Kidney epithelial cell (primary cell): ENCODE data around the gene USP34. TPM values are rescaled to one million over a fixed set of nuclear protein-coding genes. Genes with fewer than 3 reads are reported as not detected.

Experiments
- DNase-seq: peaks from one replicate; pipeline ENCODE4 v3.0.0-alpha.2; 2010; ENCODE audit warnings: low read depth
- H3K27me3 ChIP-seq: 2 replicates; pipeline ENCODE4 v1.6.0; 2011; ENCODE audit warnings: low read length; ENCODE audit not compliant: control insufficient read depth, insufficient read depth
- H3K36me3 ChIP-seq: 2 replicates; pipeline ENCODE4 v1.5.1; 2011; ENCODE audit warnings: low read length; ENCODE audit not compliant: control insufficient read depth, insufficient read depth
- H3K4me3 ChIP-seq: 2 replicates; pipeline ENCODE4 v1.5.1; 2011; ENCODE audit warnings: low read depth, mild to moderate bottlenecking, control low read depth, low read length
- total RNA-seq: library from RNA; depleted of rRNA; stranded (reverse); fragments of >200 nt; gene quantifications from 2 replicates; pipeline ENCODE4 v1.2.3, GENCODE V29; 2015
- TF ChIP-seq, protein P1 (sequence below): IDR thresholded peaks from 2 replicates; pipeline ENCODE4 v1.5.1; 2011; ENCODE audit warnings: mild to moderate bottlenecking, moderate library complexity, low read length, control low read depth, inconsistent platforms; ENCODE audit not compliant: insufficient read depth, poor library complexity, severe bottlenecking

USP34 gene
- total RNA-seq, 1 donor from 2014 or later = 90.0 TPM

DNA sequence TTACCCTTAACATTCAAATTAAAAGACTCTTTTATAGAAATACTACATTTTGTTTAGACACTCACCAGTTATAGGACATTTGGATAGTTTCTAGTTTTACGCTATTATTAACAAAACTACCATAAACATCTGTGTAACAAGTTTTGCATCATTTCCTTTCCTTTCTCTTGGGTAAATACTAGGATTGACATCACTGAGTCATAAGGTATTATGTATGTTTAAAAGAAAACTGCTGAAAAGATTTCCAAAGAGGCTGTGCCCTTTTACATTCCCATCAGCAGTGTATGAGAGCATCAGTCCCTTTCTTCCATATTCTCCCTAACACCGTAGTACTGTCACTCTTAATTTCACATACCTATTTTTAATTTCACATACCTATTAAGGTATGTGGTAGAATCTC is 130.6 kb downstream of the USP34 start:
- no peak for DNase-seq
- Histone ChIP-seq H3K27me3 (no peaks in the 10 kb centered on the region), H3K4me3 (no peak overlapping the region), H3K36me3 (no peaks in the 10 kb centered on the region)
- TF ChIP-seq, protein P1, sequence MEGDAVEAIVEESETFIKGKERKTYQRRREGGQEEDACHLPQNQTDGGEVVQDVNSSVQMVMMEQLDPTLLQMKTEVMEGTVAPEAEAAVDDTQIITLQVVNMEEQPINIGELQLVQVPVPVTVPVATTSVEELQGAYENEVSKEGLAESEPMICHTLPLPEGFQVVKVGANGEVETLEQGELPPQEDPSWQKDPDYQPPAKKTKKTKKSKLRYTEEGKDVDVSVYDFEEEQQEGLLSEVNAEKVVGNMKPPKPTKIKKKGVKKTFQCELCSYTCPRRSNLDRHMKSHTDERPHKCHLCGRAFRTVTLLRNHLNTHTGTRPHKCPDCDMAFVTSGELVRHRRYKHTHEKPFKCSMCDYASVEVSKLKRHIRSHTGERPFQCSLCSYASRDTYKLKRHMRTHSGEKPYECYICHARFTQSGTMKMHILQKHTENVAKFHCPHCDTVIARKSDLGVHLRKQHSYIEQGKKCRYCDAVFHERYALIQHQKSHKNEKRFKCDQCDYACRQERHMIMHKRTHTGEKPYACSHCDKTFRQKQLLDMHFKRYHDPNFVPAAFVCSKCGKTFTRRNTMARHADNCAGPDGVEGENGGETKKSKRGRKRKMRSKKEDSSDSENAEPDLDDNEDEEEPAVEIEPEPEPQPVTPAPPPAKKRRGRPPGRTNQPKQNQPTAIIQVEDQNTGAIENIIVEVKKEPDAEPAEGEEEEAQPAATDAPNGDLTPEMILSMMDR = no peak

DNA sequence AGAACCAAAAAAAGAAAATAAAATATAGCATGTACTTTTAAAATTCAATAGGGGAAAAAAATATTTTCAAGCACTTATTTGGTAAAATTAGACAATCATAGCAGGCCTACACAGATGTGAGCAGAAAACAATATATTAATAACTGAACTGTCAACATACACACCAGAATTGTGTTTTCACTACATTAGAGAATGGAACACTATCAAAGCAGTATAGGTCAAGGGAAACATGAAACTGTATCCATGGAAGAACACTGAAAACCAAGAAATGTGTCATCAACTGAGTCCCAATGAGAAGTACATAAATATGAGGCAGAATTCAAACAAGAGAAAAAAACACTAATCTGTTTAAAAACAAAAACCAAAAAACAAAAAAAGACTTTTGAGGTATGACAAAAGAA is 132.4 kb downstream of the USP34 start:
- no peaks in the 10 kb centered on the region for H3K36me3 ChIP-seq
- TF ChIP-seq, protein P1 = no peak
- DNase-seq = no peak
- H3K27me3 ChIP-seq = no peaks in the 10 kb centered on the region
- H3K4me3 ChIP-seq = no peak overlapping the region

DNA sequence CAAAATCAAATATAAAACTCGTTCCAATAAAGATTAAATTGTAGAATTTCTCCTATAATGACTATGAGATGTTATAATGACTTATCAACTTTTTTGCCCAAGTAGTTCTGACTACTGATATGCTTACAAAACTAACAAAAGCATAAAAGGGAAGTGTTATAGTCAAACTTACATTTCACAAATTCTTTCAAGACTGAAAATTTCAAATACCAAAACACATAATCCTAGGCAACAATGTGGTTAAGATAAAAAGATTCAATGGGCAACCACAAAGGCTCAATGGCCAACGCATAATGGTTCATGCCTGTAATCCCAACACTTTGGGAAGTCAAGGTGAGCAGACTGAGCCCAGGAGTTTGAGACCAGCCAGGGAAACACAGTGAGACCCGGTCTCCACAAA is 135.7 kb downstream of the USP34 start:
- Histone ChIP-seq H3K4me3 (no peak overlapping the region), H3K36me3 (no peaks in the 10 kb centered on the region), H3K27me3 (no peaks in the 10 kb centered on the region)
- no peak for DNase-seq
- TF ChIP-seq, protein P1 = no peak

DNA sequence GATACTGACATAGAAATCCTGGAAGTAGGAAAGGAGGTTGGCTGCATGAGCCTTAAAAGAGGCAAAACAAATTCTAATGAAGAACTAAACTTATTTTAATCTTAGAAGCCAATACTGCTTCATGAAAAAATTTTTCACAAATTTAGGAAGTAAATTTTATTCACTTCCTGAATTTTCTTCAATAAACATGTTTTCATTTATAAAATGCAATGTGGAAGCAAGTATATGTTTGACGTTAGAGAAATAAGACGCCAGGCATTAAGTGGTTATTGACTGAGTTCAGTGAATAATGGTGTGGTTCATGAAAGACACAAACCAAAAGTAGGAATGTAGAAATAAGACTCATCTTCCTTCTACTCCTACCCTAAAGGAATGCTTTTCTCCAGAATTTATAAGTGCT is 136.4 kb downstream of the USP34 start:
- TF ChIP-seq, protein P1 = no peak
- Histone ChIP-seq H3K36me3 (no peaks in the 10 kb centered on the region), H3K4me3 (no peak overlapping the region), H3K27me3 (no peaks in the 10 kb centered on the region)
- no peak for DNase-seq

DNA sequence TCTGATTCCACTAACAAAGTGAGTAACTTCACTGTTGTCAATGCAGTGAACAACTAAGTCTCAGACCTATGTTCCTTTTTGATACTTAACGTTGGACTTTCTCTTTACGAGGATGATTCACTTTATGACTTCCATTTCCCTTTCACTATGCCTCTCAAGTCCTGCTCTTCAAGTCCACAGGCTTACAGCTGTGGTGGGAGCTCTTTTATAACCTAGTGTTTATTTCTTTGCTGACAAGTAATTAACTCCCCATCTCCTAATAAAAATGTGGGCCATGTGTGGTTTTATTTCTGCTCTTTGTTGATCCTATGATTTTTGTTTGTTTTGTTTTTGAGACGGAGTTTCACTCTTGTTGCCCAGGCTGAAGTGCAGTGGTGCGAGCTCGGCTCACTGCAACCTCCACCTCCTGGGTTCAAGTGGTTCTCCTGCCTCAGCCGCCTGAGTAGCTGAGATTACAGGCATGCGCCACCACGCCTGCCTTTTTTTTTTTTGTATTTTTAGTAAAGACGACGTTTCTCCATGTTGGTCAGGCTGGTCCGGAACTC is 142.1 kb downstream of the USP34 start:
- Histone ChIP-seq H3K4me3 (no peak overlapping the region), H3K36me3 (no peaks in the 10 kb centered on the region), H3K27me3 (no peaks in the 10 kb centered on the region)
- peak; percentile 2 for DNase-seq
- TF ChIP-seq, protein P1 = no peak

DNA sequence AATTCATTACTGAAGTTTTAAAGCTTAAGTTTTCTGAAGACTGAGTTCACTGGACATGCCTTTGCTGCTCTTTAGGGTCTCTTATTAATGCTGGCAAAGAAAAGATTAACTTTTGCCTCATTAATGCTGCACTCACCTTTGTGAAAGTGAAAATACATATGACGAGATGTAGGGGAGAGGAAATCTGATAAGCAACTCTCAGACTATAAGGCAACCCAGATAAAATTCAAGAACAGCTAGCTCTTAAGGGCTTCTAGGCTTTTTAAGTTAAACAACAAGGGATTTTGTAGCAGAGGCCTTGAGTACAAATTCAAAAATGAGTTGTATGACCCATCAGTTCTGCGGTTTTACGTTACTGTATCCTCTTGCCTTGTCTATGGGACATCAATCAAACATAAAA is 143.7 kb downstream of the USP34 start:
- TF ChIP-seq, protein P1 = no peak
- Histone ChIP-seq H3K4me3 (no peak overlapping the region), H3K36me3 (no peaks in the 10 kb centered on the region), H3K27me3 (no peaks in the 10 kb centered on the region)
- DNase-seq = no peak
